Fibroblast of upper back skin (primary cell): ENCODE measurements around the gene CXorf51B.
"Not testable (repeated sequence)": the region's sequence is repeated elsewhere in the genome, so short reads cannot be mapped to it uniquely, and the experiment has no call there.

Experiments
- DNase-seq: peaks from one replicate; pipeline ENCODE4 v3.0.0-alpha.2; 2013

Gene CXorf51B

DNA sequence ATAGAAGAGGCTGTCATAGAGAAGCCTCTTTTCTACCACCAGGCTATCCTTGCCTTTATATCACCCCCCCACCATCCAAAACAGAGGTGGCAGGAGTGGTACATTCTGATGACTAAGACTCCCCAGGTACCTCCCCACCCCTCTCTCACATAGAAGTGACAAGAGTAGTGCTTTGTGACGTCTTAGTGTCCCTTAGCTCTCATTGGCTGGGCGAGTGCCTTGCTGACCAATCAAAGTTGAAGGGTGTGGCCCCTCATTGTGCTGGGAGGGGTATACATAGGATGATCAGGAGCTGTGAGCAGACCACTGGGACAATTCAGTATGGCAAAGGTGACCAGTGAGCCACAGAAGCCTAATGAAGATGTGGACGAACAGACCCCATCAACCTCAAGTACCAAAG lies at the start of gene CXorf51B:
Gene CXorf51B (plus strand): TSS at position 301 of the 400 bp plus-strand sequence. CDS start 21 bp downstream, at position 322.
- not testable (repeated sequence) for DNase-seq

DNA sequence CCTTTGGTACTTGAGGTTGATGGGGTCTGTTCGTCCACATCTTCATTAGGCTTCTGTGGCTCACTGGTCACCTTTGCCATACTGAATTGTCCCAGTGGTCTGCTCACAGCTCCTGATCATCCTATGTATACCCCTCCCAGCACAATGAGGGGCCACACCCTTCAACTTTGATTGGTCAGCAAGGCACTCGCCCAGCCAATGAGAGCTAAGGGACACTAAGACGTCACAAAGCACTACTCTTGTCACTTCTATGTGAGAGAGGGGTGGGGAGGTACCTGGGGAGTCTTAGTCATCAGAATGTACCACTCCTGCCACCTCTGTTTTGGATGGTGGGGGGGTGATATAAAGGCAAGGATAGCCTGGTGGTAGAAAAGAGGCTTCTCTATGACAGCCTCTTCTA lies 5.1 kb downstream of the CXorf51B start, which contains the start of gene CXorf51A:
Gene CXorf51A (minus strand): TSS at position 101 of the 400 bp plus-strand sequence. CDS start 21 bp downstream, at position 80.
- not testable (repeated sequence) for DNase-seq

DNA sequence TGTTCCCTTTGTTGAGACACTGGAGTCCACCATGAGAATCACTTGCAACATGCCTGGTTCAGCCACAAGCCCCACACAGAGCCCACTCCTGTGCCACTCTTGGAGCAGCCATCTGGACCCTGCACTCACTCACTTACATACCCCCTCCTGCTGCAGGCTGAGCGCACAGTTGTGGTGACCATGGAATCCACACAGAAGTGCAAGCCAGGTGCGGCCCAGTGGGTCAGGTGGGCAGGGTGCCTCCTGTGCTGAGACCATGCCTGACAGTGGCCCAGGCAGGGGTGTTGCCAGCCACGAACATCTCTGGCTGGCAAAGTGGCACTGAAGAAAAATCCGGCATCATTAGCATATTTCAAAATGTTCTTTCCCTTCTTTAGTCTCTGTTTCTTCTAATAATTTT lies 22.4 kb downstream of the CXorf51B start:
- DNase-seq = no peak

DNA sequence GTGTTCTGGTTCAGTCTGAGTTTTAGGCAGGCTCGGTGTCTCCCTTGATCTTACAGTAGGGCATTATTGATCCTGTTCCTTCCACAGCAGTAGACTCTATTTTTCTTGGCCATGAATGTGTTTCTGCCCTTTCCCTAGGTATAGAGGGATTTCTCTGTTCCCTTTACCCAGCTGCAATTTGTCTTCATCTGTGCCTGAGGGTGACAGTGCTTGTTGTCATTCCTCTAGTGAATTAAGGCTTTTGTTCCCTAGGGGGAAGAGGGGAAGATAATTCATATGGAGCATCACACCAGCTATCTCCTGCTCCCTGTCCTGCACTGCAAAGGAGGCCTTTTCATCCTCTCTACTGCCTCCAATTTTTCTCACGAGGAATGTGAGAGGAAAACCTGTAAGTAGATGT lies 44.7 kb downstream of the CXorf51B start:
- DNase-seq = no peak
